UCSD-AML1 (cell line): ENCODE measurements around the gene CS.
"Not testable (repeated sequence)": the region's sequence is repeated elsewhere in the genome, so short reads cannot be mapped to it uniquely, and the experiment has no call there.

Source experiments
- DNase-seq: peaks from one replicate; lab custom pipeline; 2025; ENCODE audit not compliant: unreplicated experiment; lab: John Stamatoyannopoulos, UW

The CS gene

DNA sequence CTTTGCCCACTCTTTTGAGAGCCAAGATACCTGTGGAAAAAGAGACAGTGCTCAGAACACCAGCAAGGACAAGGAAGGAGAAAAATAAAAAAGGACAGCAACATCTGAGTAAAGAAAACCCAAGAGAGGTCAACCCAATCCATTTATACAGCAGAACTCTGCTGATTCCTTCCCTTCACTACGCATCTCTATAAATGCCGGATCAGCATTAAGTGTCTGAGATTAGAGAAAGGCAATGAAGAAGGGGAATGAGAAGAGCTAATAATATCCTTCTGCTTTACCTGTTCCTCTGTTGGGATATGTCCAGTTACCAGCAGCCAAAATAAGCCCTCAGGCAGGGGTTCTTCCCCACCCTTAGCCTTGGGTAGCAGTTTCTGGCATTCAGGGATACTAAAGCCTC, 17.6 kb downstream of the CS start:
- DNase-seq = no peak

DNA sequence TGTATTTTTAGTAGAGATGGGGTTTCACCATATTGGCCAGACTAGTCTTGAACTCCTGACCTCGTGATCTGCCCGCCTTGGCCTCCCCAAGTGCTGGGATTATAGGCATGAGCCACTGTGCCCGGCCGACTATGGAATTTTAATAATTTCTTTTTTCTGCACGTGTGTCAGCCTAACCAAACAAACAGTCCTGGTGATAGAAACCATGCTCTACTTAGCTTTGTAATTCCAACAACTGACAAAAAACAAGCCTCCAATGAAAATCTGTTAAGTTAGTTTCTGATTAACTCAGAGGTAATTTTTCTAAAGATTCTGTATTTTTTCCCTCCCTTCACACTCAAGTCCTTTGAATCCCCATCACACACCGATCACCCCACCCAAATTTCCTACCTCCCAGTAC, 18.1 kb downstream of the CS start:
- DNase-seq = no peak

DNA sequence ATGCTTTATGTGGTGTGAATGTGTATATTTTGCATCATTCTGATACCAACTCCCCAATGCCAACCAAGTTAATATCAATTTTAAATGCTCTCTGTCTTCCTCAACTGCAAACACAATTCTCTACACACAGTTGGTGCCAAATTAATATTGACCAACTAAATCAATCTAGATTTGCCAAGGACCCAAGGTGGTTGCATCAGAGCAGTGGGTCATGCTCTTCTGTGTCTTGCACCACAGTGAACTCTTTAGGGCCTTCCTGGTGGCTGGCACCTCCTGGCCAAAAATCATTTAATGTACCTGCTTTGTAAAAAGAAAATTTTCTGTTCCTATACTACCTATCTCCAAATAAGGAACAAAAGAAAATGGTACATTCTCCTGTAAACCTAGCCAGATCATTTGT, 19.3 kb downstream of the CS start:
- DNase-seq = no peak

DNA sequence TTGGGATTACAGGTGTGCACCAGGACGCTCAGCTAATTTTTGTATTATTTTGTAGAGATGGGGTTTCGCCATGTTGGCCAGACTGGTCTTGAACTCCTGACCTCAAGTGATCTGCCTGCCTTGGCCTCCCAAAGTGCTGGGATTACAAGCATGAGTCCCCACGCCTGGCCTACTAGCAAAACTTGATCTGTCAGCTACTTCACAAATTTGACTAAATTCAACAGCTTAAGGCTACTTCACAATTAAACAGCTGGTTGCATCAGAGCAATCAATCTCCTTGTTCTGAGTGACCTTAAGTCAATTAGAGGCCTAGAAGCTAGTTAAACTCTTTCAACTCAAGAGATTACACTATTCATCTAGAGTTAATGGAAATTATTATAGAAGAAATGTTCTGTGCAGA, 21.2 kb downstream of the CS start:
- DNase-seq = no peak

DNA sequence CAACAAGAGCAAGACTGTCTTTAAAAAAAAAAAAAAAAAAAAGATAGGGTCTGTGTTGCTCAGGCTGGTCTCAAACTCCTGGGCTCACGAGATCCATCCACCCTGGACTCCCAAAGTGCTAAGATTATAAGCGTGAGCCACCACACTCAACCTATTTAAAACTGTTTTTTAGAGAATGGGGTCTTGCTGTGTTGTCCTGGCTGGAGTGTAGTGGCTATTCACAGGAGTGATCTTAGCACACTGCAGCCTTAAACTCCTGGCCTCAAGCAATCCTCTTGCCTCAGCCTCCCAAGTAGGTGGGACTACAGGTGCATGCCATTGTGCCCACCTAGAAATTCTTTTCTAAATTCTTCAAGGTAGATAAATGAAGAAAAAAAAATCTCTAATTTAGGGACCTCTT, 25.8 kb downstream of the CS start:
- no peak for DNase-seq

DNA sequence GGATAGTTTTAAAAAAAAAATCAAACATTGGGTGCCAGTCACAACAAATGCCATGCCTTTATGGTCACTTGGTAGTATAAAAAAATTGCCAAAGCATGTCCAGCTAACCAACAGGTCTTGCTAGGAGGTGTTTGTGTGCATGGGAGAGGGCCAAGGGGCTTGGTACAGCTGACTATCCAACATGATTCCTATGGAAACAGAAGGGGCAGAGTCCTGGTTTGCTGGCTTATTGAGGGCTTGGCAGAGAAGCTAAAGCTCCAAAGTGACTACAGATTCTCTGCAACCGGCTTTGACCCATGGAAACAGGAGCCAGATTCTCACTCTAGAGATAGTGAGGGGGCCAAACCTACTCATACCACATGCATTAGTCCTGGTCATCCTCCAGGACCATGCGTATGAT, 27.7 kb downstream of the CS start:
- not testable (repeated sequence) for DNase-seq

DNA sequence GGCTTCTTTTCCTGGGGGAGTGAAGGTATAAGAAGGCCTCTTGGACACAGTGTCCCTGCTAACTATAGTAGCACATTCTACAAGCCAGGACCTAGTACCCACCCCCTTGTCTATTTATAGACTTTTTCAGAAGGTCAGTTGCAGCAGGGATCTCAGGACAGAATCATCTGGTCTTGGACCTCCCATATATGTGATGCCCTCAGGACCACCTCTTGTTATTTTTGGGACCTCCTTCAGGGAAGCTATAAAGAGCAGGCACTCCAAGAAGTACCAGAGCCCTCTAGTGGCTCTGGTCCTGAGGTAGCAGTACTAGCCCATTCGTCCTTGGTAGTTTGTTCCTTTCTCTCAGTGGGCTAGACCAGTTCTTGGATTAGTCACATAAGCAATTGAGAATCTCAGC, 29.1 kb downstream of the CS start:
- DNase-seq = no peak

DNA sequence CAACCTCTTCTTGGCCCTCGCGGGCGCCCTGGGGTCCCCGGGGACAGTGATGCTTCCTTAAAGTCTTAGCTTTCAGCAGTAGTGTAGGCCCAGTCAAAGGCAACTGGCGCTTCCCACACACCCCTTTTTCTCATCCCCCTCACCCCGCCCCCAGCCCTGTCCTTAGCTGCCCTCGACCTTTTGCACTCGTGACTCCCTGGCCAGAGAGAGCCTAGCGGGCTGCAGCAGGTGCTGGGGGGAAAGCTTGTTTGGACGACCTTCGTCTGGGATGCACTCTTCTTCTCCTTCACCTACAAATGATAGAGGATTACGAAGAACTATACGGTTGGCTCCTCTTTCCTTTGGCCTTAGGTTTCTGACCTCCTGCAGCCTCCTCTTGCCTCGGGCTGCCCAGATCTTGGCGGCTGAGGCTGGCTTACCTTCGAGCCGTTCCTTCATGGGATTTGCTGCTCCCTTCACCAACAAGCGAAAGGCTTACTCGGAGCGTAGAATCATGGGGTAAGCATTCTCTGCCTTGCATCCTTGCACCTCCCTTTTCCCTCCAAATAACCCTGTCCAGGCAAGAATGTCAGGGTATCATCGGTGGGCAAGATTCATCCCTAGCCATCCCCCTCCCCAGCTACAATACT, 32.6 kb downstream of the CS start:
- DNase-seq = no peak

DNA sequence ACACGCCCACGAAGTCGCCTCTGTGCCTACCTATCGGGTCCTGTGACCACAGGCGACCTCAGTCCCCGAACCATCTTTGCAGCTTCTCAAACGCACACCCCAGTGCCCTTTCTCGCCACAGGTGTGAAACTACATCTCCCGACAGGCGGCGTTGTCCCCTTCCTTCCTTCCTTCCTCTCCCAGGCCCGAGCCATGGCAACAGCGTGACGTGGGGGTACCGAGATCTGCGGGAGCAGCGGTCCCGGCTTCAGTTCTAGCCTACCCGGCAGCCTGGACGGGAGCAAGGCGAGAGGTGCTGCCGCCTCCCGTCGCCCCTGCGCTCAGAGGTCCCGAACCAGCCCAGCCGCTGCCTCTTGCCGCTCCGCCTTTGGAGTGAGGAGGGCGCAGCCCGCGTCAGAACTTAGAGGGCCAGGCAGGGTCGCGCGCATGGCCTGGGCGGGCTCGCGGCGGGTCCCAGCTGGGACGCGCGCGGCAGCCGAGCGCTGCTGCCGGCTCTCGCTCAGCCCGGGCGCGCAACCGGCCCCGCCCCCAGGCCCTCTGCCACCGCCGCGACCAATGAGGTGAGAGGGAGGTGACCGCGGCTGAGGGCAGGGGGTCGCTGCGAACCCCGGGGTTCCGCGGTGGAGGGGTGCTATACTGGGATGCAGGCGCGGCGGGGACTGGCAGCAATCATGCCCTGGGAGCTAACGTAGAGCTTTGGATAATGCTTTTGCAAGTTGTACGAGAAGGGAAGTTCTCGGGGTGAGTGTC, 33.3 kb downstream of the CS start, which contains the start of gene COQ10A:
COQ10A (plus strand) TSS at position 250 of the 750 bp plus-strand sequence; CDS start at position 427, 177 bp downstream.
- peak; percentile 89 for DNase-seq

DNA sequence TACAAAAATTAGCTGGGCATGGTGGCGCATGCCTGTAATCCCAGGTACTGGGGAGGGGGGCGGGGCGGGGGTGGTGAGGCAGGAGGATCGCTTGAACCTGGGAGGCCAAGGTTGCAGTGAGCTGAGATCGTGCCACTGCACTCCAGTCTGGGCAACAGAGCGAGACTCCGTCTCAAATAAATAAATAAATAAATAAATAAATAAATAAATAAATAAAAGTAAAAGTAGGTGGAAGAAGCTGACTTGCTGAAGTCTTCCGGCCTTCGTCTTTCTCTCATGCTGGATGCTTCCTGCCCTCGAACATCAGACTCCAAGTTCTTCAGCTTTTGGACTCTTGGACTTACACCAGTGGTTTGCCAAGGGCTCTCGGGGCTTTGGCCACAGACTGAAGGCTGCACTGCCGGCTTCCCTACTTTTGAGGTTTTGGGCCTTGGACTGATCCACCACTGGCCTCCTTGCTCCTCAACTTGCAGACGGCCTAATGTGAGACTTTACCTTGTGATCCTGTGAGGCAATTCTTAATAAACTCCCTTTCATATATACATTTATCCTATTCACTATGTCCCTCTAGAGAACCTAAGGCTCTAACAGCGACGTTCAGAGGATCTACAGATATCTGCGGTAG, 34.0 kb downstream of the CS start:
- DNase-seq = not testable (repeated sequence)

DNA sequence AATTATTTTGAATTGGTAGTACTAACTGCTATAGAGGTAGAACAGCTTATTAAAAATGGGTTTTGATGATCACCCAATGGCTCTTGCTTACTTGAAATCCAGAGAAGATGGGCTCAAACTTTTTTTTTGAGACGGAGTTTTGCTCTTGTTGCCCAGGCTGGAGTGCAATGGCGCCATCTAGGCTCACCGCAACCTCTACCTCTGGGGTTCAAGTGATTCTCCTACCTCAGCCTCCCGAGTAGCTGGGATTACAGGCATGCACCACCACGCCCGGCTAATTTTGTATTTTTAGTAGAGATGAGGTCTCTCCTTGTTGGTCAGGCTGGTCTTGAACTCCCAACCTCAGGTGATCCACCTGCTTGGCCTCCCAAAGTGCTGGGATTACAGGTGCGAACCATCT, 37.2 kb downstream of the CS start:
- DNase-seq = not testable (repeated sequence)

DNA sequence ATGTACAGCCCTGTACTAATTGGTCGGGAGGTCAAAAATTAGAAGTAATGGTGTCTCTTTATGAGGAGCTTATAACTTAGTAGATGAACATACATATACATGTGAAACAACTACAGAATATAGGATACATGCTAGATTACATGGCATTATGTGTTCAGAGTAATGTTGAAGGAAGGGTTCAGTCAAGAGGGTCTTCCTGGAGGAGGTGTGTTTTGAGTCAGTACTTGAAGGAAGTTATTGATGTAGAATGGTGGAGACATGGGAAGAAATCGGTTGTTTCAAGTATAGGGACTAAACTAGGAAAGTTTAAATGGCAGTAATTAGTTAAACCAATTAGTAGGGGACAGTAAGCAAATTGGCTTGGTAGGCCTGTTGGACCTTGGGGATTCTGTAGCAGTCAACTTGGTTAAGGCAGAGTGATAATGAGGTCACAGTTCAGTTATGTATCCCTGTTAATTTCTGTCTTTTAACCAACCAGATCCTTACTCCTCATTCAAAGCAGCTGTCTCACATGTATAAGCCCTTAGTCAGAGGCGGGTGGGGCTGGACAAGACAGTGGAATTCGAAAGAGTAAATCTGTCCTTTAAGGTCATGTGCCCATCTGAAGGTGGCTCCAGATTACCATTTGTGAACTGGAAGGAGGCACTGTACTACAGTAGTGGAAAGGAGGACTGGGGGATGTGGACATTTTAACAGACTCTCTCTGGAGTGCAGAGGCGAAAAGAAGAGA, 38.5 kb downstream of the CS start:
- DNase-seq = no peak

DNA sequence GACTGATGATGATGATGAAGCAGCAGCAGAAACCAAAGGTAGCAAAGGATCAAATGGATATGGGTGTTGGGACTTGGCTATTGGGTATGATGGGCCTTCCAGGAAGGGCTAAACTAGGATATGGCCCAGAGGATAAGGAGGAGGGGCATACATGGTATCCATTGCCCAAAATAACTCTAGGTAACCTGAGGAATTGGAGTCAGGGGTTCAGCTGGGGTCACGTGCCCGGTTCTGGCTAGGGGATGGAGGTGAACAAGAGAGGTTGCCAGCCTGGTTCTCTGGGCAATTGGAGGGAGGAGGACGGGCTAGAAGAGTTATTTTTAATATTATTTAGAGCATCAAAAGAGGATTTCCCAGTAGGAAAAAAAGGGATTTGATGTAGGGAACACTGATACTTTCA, 39.2 kb downstream of the CS start:
- DNase-seq = no peak

DNA sequence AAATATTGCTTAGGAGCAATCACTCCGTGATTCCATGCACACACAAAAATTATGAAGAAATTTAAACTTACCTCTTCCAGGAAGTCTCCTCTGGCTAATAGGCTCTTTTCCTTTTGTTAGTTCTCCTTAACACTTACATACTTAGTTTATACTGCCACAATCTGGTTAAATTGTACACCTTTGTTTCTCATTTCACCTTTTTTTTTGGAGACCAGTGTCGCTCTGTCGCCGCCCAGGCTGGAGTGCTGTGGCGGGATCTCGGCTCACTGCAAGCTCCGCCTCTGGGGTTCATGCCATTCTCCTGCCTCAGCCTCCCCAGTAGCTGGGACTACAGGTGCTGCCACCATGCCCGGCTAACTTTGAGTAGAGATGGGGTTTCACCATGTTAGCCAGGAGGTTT, 39.8 kb downstream of the CS start:
- no peak for DNase-seq

DNA sequence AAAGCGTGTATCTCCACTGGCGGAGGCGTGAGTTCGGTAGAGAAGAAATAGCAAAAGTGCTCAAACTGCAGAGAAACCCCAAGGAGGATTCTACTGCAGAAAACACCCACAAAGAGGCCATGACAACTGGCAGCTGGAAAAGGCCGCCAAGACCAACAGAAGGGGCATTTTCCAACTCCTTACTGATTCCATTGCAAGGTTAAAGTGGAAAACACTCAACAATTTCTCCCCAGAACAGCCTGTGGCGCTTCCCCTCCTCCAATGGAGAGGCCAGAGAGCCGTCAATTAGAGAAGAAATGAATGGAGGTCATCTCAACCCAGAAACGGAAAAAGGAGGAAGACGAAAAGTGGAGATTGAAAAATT, 41.3 kb downstream of the CS start:
- DNase-seq = no peak

DNA sequence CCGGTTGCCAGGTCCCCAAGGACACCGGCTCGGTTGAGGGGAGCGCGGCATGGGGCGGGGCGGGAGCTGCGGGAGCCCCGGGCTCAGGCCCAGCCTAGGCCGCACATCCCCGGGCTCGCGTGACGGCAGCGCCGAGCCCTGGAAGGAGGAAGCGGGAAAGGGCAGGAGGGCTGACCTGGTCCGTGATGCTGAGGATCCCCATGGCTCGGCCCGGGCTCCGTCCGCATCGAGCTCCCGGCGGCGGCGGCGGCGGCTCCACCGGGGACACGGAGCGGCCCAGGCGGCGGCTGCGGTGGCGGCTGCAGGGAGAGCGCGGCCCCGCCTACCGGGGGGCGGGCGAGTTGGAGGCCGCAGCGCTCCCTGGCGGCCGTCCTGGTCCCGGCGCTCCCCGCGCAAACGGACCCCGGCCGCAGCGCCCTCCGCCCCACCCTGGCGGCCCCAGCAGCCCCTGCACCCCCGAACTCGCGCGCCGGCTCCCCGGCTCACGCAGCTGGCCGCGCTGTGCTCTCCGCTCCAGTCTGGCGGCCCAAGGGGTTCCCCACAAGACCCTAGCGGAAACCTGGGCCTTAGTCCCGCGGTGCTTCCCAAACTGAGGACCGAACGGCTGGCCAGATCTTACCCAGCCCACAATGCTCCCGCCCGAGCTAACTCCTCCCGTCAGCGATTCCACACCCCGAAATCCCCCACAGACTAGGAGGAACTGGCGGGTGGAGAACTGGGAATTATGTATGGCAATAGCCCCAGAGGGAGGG, 41.9 kb downstream of the CS start, which contains the start of gene ANKRD52:
ANKRD52 (minus strand) TSS at position 317 of the 752 bp plus-strand sequence; CDS start at position 202, 115 bp downstream.
- peak; percentile 84 for DNase-seq

DNA sequence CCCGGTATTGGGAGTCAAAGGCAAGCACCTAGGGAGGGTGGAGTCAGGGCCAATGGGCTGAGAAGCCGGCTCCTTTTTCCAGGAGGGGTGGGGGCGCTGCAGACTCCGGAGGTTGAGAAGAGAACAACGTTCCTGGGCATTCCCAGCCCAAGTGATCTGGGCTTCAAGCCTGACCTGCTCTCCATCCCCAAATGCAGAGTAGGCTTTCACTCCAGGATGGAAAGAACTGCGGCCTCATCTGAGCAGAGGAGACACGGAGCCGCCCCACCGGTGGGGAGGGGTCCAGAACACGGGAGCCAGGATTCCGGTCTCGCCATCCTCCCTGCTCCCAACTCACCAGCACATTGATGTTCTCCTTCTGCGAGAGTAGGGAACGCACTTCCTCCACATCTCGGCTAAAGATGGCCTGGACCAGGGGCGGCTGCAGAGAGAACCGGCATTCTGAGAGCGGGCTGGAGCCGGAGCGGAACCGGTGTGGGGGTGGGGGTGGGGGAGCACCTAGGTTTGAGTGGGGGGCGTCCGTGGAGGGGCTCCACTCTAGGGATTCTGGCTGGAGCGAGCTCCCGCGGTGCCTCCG, 42.6 kb downstream of the CS start:
- peak; percentile 39 for DNase-seq

DNA sequence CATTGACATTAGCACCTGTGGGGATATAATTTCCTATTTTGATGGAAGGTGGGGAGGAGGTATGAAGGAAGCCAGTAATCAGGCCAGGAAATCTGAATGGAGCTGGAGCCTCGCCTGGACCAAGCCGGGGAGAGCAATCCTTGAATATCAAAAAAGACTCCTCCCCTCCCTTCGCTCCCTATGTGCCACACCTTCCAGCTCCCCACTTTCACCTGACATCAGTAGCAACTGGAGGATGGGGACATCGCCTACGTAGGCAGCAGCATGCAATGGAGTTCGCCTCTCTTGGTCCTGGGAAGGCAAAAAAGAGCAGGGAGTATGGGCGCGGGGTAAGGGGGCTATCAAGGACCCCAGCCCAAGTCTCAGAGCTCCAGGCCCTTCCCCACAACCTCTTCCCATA, 43.1 kb downstream of the CS start:
- DNase-seq = no peak

DNA sequence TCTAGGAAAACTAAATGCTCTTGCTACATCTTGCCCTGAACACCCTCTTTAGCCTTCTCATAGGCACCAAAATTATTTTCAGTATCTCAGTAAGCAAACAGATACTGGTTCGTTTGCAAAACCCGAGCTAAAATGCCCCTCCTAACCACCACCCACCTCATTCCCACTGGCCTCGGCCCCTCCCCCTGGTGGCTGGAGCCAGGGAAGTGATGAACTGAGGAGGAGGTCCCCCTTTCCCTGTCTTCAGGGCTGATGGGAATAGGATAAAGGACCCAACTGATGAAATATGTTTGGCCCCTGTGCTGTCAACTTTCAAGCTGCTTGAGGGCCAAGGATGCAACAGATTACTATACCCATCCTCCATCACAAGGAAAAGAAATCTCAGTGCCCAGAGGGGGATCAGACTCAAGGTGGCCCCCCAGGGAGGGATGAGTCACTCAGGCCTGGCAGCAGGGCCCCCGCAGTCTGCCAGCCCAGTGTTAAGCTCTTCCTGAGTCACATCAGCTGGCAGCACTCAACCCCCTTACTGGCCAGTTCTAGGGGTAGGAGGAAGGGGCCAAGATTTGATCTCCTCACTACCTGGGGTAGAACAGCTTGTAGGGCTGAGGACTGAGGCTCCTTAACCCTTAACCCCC, 43.7 kb downstream of the CS start:
- DNase-seq = no peak

DNA sequence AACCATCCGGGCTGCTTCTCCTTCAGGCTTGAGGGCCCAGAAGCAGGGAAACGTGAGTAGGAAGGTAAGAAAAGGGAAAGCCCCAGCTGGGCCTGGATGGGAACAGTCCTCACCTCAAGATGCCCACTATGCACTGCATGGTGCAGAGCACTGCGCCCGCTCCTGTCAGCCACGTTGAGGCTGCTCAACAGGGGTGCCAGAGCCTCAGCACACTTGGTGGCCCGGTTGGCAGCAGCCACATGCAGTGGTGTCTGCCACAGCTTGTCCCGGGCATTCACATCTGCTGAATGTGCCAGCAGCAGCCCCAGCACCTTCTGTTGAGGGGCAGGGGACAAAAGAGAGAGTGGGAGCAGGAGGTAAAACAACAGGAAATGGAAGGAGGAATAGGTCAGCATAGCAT, 44.5 kb downstream of the CS start:
- DNase-seq = no peak
